ENCODE data around the gene TRIM62.
"Not testable (repeated sequence)": the region's sequence is repeated elsewhere in the genome, so short reads cannot be mapped to it uniquely, and the experiment has no call there.

TRIM62 gene

GRCh38 chr1:33141216-33141615 lies 40.6 kb downstream of the TRIM62 start:
- no peak for DNase-seq (ENCODE audit: low spot score)
- TF ChIP-seq, protein P1, sequence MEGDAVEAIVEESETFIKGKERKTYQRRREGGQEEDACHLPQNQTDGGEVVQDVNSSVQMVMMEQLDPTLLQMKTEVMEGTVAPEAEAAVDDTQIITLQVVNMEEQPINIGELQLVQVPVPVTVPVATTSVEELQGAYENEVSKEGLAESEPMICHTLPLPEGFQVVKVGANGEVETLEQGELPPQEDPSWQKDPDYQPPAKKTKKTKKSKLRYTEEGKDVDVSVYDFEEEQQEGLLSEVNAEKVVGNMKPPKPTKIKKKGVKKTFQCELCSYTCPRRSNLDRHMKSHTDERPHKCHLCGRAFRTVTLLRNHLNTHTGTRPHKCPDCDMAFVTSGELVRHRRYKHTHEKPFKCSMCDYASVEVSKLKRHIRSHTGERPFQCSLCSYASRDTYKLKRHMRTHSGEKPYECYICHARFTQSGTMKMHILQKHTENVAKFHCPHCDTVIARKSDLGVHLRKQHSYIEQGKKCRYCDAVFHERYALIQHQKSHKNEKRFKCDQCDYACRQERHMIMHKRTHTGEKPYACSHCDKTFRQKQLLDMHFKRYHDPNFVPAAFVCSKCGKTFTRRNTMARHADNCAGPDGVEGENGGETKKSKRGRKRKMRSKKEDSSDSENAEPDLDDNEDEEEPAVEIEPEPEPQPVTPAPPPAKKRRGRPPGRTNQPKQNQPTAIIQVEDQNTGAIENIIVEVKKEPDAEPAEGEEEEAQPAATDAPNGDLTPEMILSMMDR (IDR thresholded peaks at IDR 0.05; ENCODE audit: extremely low read depth, missing control alignments): no peak

- DNase-seq (ENCODE audit: low spot score): no peak
- TF ChIP-seq, protein P1 (IDR thresholded peaks at IDR 0.05; ENCODE audit: extremely low read depth, missing control alignments): no peak
Measured at GRCh38 chr1:33140153-33141149, 41.4 kb downstream of the TRIM62 start.

DNA sequence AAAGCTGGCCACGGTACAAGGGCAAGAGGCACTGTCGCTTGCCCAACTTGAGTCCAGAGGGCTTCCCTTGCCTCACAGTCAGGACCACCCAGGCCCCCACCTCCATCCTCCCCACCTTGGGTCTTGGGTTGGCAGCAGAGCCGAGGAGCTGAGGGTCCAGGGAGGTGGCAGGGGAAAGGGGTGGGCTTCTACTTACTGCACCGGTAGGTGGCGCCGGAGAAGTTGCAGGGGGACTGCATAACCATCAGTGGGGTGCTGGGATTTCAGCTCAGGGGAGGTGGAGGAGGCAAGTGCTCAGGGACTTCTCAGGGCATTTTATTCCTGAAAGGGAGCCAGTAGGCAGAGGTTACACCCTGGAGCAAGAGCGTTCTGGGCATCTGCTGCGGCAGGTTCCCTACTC lies 44.0 kb downstream of the TRIM62 start:
- TF ChIP-seq, protein P1 (IDR thresholded peaks at IDR 0.05; ENCODE audit: extremely low read depth, missing control alignments): no peak
- DNase-seq (ENCODE audit: low spot score): no peak

GRCh38 chr1:33136041-33136440 lies 45.8 kb downstream of the TRIM62 start:
- DNase-seq (ENCODE audit: low spot score): not testable (repeated sequence)

GRCh38 chr1:33133478-33134105 lies 48.3 kb downstream of the TRIM62 start:
- TF ChIP-seq, protein P1 (IDR thresholded peaks at IDR 0.05; ENCODE audit: extremely low read depth, missing control alignments): no peak
- no peak for DNase-seq (ENCODE audit: low spot score)

DNA sequence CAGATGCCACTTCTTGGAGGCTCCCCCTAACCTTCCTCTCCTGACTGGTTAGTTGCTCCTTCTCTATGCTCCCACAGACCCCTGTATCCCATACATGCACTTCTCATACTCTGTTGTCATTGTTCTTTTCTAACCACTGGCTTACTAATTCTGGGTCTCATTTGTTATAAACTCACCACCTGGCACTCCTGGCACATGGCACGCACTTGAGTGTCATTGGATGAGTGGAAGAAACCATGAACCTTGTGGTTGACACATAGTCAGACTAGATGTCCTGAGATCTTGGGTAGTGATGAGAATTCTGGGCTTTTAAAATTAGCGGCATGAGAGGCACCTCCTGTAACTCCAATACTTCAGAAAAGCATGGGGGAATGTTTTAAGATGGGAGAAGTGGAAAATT lies 49.3 kb downstream of the TRIM62 start:
- TF ChIP-seq, protein P1 (IDR thresholded peaks at IDR 0.05; ENCODE audit: extremely low read depth, missing control alignments): no peak
- no peak for DNase-seq (ENCODE audit: low spot score)

- TF ChIP-seq, protein P1 (IDR thresholded peaks at IDR 0.05; ENCODE audit: extremely low read depth, missing control alignments): no peak
- no peak for DNase-seq (ENCODE audit: low spot score)
Measured at GRCh38 chr1:33131191-33131590, 50.7 kb downstream of the TRIM62 start.
